Stomach (tissue), 9 donors: ENCODE measurements around the gene SYT11. TPM values are rescaled to one million over a fixed set of nuclear protein-coding genes. Genes with fewer than 3 reads are reported as not detected.

Experiments used
- DNase-seq, 2 donors: peaks; one replicate each; pipeline versions ENCODE4 v3.0.0 to v3.0.0-alpha.2; 2013 to 2019
- H3K27ac ChIP-seq, 5 donors: fragments of 200-600 bp in 4 of 5; sonication (generic) in 4 of 5; one replicate each; pipeline ENCODE4 v1.5.1; 2013 to 2019; ENCODE audit warnings: mild to moderate bottlenecking in 1 of 5, moderate library complexity in 1 of 5
- H3K27me3 ChIP-seq, 3 donors: fragments of 200-600 bp; sonication (generic); one replicate each; pipeline ENCODE4 v1.5.1; 2017 to 2019; ENCODE audit warnings: mixed run types in 1 of 3
- H3K36me3 ChIP-seq, 4 donors: fragments of 200-600 bp; sonication (generic); 1 replicate in 3 of 4; 2 replicates in 1 of 4; pipeline ENCODE4 v1.5.1; 2016 to 2019
- H3K4me1 ChIP-seq, 4 donors: fragments of 200-600 bp; sonication (generic); one replicate each; pipeline ENCODE4 v1.5.1; 2016 to 2019
- H3K4me3 ChIP-seq, 4 donors: fragments of 200-600 bp; sonication (generic) in 3 of 4; one replicate each; pipeline ENCODE4 v1.5.1; 2016 to 2019; ENCODE audit warnings: mild to moderate bottlenecking in 1 of 4
- H3K9me3 ChIP-seq, 4 donors: fragments of 200-600 bp; sonication (generic); one replicate each; pipeline ENCODE4 v1.5.1; 2016 to 2019
- CTCF ChIP-seq, 7 experiments: fragments of 450-650 bp in 4 of 7; fragments of 200-600 bp in 3 of 7; sonication (generic) in 3 of 7; IDR thresholded peaks; one replicate each; pipeline ENCODE4 v1.5.1; 2016 to 2019; ENCODE audit warnings: antibody characterized with exemption in 7 of 7, control low read depth in 2 of 7, mild to moderate bottlenecking in 1 of 7
- EP300 ChIP-seq: sonication (generic); formaldehyde crosslinking; IDR thresholded peaks from one replicate; pipeline ENCODE4 v1.6.1; 2017; ENCODE audit warnings: antibody characterized with exemption
- POLR2A ChIP-seq, 4 donors: fragments of 450-650 bp; IDR thresholded peaks; one replicate each; pipeline ENCODE4 v1.6.1; 2016; ENCODE audit warnings: antibody characterized with exemption in 4 of 4, control low read depth in 2 of 4, mild to moderate bottlenecking in 1 of 4, moderate library complexity in 1 of 4
- POLR2AphosphoS5 ChIP-seq, 3 donors: sonication (generic); formaldehyde crosslinking; IDR thresholded peaks; one replicate each; pipeline ENCODE4 v1.6.1; 2016; ENCODE audit warnings: antibody characterized with exemption in 3 of 3
- WGBS, 5 donors: extraction: QIAGEN DNeasy Blood & Tissue Kit in 3 of 5; methylation state at CpG; one replicate each; pipeline versions ENCODE4 v1.1.5 to v1.1.7; 2013 to 2018; 5-methylcytosine and 5-hydroxymethylcytosine counted together
- intact Hi-C: fragments of 100-400 bp; cut with DNase I; formaldehyde crosslinking; loops from one replicate; pipeline ENCODE4 v1.15.1; 2023; ENCODE audit warnings: low total_unique reads
- polyA plus RNA-seq, 3 donors: library from polyadenylated mRNA; stranded (reverse); fragments of 200-250 nt; gene quantifications; one replicate each; pipeline ENCODE4 v1.2.3, GENCODE V29; 2013
- total RNA-seq, 5 donors: library from RNA; depleted of rRNA; stranded (reverse); fragments of >200 nt; gene quantifications; one replicate each; pipeline versions ENCODE4 v1.1.0 to v1.2.3, GENCODE V29; 2014 to 2016
- donor health status: healthy with polysubstance abuse.
- donor health status: Bipolar disorder and iron deficiency.
- donor health status: healthy.

SYT11 gene
- total and polyA plus RNA-seq, 8 donors = 0.76 to 12.9 (median 1.7) TPM

GRCh38 chr1:155913969-155914757, 54.8 kb downstream of the SYT11 start:
- Histone ChIP-seq H3K9me3 (no peaks in the 10 kb centered on the region), H3K36me3 (peaks cover 69 to 78% (median 77%) of the 10 kb centered on the region in 4 donors), H3K27ac (peak overlapping the region in 1 of 5 donors; percentile 14), H3K27me3 (no peaks in the 10 kb centered on the region), H3K4me1 (peaks cover 4 to 38% (median 24%) of the 10 kb centered on the region in 4 donors), H3K4me3 (no peak overlapping the region)
- no peak for DNase-seq
- intact Hi-C loops = no loop called here
- WGBS, 5 donors = 62 to 66% (median 64%) methylated on average over 6 of the region's 6 CpGs
- TF ChIP-seq POLR2A (IDR thresholded peaks at IDR 0.05) (no peak), POLR2AphosphoS5 (IDR thresholded peaks at IDR 0.05) (no peak), CTCF (IDR thresholded peaks at IDR 0.05) (no peak), EP300 (no peak)

- no peak for DNase-seq
- no peak overlapping the region for H3K27ac ChIP-seq
- no peaks in the 10 kb centered on the region for H3K27me3 ChIP-seq
- no peak for TF ChIP-seq EP300
- TF ChIP-seq POLR2A (IDR thresholded peaks at IDR 0.05) = no peak
- TF ChIP-seq CTCF (IDR thresholded peaks at IDR 0.05) = no peak
- TF ChIP-seq POLR2AphosphoS5 (IDR thresholded peaks at IDR 0.05) = no peak
- H3K9me3 ChIP-seq = no peaks in the 10 kb centered on the region
- peaks cover 0 to 40% (median 25%) of the 10 kb centered on the region in 4 donors for H3K4me1 ChIP-seq
- intact Hi-C loops = no loop called here
- WGBS, 5 donors = 54 to 63% (median 59%) methylated on average over 3 of the region's 3 CpGs
- peaks cover 91 to 100% (median 100%) of the 10 kb centered on the region in 4 donors for H3K36me3 ChIP-seq
- H3K4me3 ChIP-seq = no peak overlapping the region
Observed at GRCh38 chr1:155918660-155919059, 59.3 kb downstream of the SYT11 start.

GRCh38 chr1:155919801-155920200, 60.4 kb downstream of the SYT11 start:
- intact Hi-C loops = no loop called here
- Histone ChIP-seq H3K27ac (peak overlapping the region; percentile 5 to 62 (median 46)), H3K27me3 (no peaks in the 10 kb centered on the region), H3K4me1 (peaks cover 0 to 49% (median 33%) of the 10 kb centered on the region in 4 donors), H3K4me3 (no peak overlapping the region), H3K36me3 (peaks cover 91 to 100% (median 100%) of the 10 kb centered on the region in 4 donors), H3K9me3 (no peaks in the 10 kb centered on the region)
- no peak for TF ChIP-seq POLR2AphosphoS5 (IDR thresholded peaks at IDR 0.05)
- no peak for TF ChIP-seq EP300
- WGBS, 5 donors = 96 to 100% (median 100%) methylated on average over 2 of the region's 2 CpGs
- DNase-seq = no peak

GRCh38 chr1:155920717-155921116, 61.4 kb downstream of the SYT11 start:
- Histone ChIP-seq H3K9me3 (no peaks in the 10 kb centered on the region), H3K4me3 (peak overlapping the region in 1 of 4 donors; percentile 0), H3K27me3 (no peaks in the 10 kb centered on the region), H3K36me3 (peaks cover 93 to 100% (median 100%) of the 10 kb centered on the region in 4 donors), H3K4me1 (peaks cover 0 to 53% (median 33%) of the 10 kb centered on the region in 4 donors), H3K27ac (peak overlapping the region; percentile 42 to 74 (median 62))
- TF ChIP-seq POLR2AphosphoS5 (IDR thresholded peaks at IDR 0.05) = peak in 2 of 3 donors; percentile 31 to 83
- no peak for TF ChIP-seq CTCF (IDR thresholded peaks at IDR 0.05)
- DNase-seq = peak in 1 of 2 donors; percentile 41
- WGBS, 5 donors = 22 to 76% (median 39%) methylated on average over 3 of the region's 3 CpGs
- intact Hi-C loops = no loop called here

GRCh38 chr1:155925506-155925905, 66.1 kb downstream of the SYT11 start:
- WGBS, 5 donors = 80 to 96% (median 90%) methylated on average over 2 of the region's 2 CpGs
- DNase-seq = no peak

More at GRCh38 chr1:155925506-155925905, 66.1 kb downstream of the SYT11 start:
- Histone ChIP-seq H3K9me3 (no peaks in the 10 kb centered on the region), H3K4me3 (no peak overlapping the region), H3K27me3 (no peaks in the 10 kb centered on the region), H3K36me3 (peaks cover 86 to 100% (median 100%) of the 10 kb centered on the region in 4 donors), H3K27ac (peak overlapping the region in 1 of 5 donors; percentile 22), H3K4me1 (peaks cover 13 to 64% (median 43%) of the 10 kb centered on the region in 4 donors)
- intact Hi-C loops = no loop called here
- TF ChIP-seq POLR2AphosphoS5 (IDR thresholded peaks at IDR 0.05) (no peak), EP300 (no peak), CTCF (IDR thresholded peaks at IDR 0.05) (no peak), POLR2A (IDR thresholded peaks at IDR 0.05) (no peak)
